Neuronal stem cell (in vitro differentiated cells): ENCODE data around the gene ARV1.

Experiments used
- DNase-seq: peaks from one replicate; pipeline ENCODE4 v3.0.0-alpha.2; 2013; ENCODE audit warnings: low spot score
- H2AFZ ChIP-seq: one replicate; pipeline ENCODE4 v1.6.1; 2013; ENCODE audit warnings: mild to moderate bottlenecking, low read length, inconsistent platforms
- H2AK5ac ChIP-seq: 2 replicates; pipeline ENCODE4 v1.6.1; 2013; ENCODE audit warnings: low read depth, mild to moderate bottlenecking, inconsistent platforms, low read length, moderate library complexity, mixed read lengths
- H2BK120ac ChIP-seq: 2 replicates; pipeline ENCODE4 v1.6.1; 2013; ENCODE audit warnings: low read depth, mild to moderate bottlenecking, inconsistent platforms, low read length, moderate library complexity, mixed read lengths
- H2BK12ac ChIP-seq: one replicate; pipeline ENCODE4 v1.6.1; 2013; ENCODE audit warnings: low read length, inconsistent platforms
- H2BK15ac ChIP-seq: 2 replicates; pipeline ENCODE4 v1.6.1; 2013; ENCODE audit warnings: mild to moderate bottlenecking, low read length, inconsistent platforms, mixed read lengths
- H2BK5ac ChIP-seq: one replicate; pipeline ENCODE4 v1.6.1; 2013; ENCODE audit warnings: inconsistent platforms, mild to moderate bottlenecking, low read length, moderate library complexity
- H3K14ac ChIP-seq: one replicate; pipeline ENCODE4 v1.6.1; 2013; ENCODE audit warnings: low read length, inconsistent platforms
- H3K18ac ChIP-seq: 2 replicates; pipeline ENCODE4 v1.6.1; 2013; ENCODE audit warnings: low read length, inconsistent platforms
- H3K23ac ChIP-seq: 2 replicates; pipeline ENCODE4 v1.6.1; 2013; ENCODE audit warnings: low read depth, mild to moderate bottlenecking, mixed read lengths, low read length, inconsistent platforms; ENCODE audit not compliant: poor library complexity
- H3K27ac ChIP-seq: replicated peaks from 3 replicates; pipeline ENCODE4 v1.5.1; 2013; ENCODE audit warnings: low read length, inconsistent platforms
- H3K27me3 ChIP-seq, 3 experiments: 2 replicates each; pipeline ENCODE4 v1.6.1; 2013; ENCODE audit warnings: low read length in 3 of 3, mild to moderate bottlenecking in 2 of 3, inconsistent platforms in 1 of 3, low read depth in 1 of 3, mixed read lengths in 1 of 3, moderate library complexity in 1 of 3; ENCODE audit not compliant: control insufficient read depth in 3 of 3, insufficient read depth in 3 of 3
- H3K36me3 ChIP-seq, 2 donors: replicated peaks in 1 of 2; 2 replicates each; pipeline ENCODE4 v1.6.1; 2013; ENCODE audit warnings: low read length in 2 of 2; ENCODE audit not compliant: control insufficient read depth in 2 of 2, insufficient read depth in 2 of 2
- H3K4ac ChIP-seq: 2 replicates; pipeline ENCODE4 v1.6.1; 2013; ENCODE audit warnings: inconsistent platforms, mild to moderate bottlenecking, low read length, moderate library complexity
- H3K4me1 ChIP-seq, 2 donors: 1 replicate in 1 of 2; 2 replicates in 1 of 2; pipeline ENCODE4 v1.6.1; 2013; ENCODE audit warnings: low read length in 2 of 2, low read depth in 1 of 2; ENCODE audit not compliant: control insufficient read depth in 2 of 2, insufficient read depth in 1 of 2
- H3K4me2 ChIP-seq: one replicate; pipeline ENCODE4 v1.6.1; 2013; ENCODE audit warnings: mild to moderate bottlenecking, low read length, inconsistent platforms; ENCODE audit not compliant: insufficient read depth, poor library complexity, severe bottlenecking
- H3K4me3 ChIP-seq, 2 donors: 2 replicates each; pipeline ENCODE4 v1.5.1; 2013; ENCODE audit warnings: low read length in 2 of 2, mild to moderate bottlenecking in 2 of 2, inconsistent platforms in 1 of 2, moderate library complexity in 1 of 2
- H3K79me1 ChIP-seq: one replicate; pipeline ENCODE4 v1.6.1; 2013; ENCODE audit warnings: low read depth, mild to moderate bottlenecking, inconsistent platforms, low read length, moderate library complexity
- H3K9ac ChIP-seq: one replicate; pipeline ENCODE4 v1.6.1; 2013; ENCODE audit warnings: mild to moderate bottlenecking, low read depth, low read length, inconsistent platforms; ENCODE audit not compliant: poor library complexity
- H3K9me3 ChIP-seq, 2 donors: replicated peaks in 1 of 2; 2 replicates each; pipeline versions ENCODE3 to v1.6.1; 2013; ENCODE audit warnings: low read length in 2 of 2, mild to moderate bottlenecking in 2 of 2, inconsistent platforms in 1 of 2, low read depth in 1 of 2, mixed read lengths in 1 of 2, moderate library complexity in 1 of 2; ENCODE audit not compliant: control insufficient read depth in 2 of 2, insufficient read depth in 1 of 2
- H4K8ac ChIP-seq: one replicate; pipeline ENCODE4 v1.6.1; 2013; ENCODE audit warnings: low read depth, mild to moderate bottlenecking, inconsistent platforms, low read length, moderate library complexity
- H4K91ac ChIP-seq: one replicate; pipeline ENCODE4 v1.6.1; 2013; ENCODE audit warnings: low read length, low read depth, mild to moderate bottlenecking, inconsistent platforms; ENCODE audit not compliant: poor library complexity
- WGBS, 2 donors: extraction: QIAGEN DNeasy Blood & Tissue Kit; methylation state at CpG; one replicate each; pipeline ENCODE4 v1.1.7; 2013; ENCODE audit warnings: missing lambda C conversion rate in 2 of 2, mixed read lengths in 1 of 2; ENCODE audit not compliant: insufficient read length in 2 of 2, insufficient replicate concordance in 1 of 2; ENCODE audit errors: extremely low coverage in 2 of 2; 5-methylcytosine and 5-hydroxymethylcytosine counted together

The ARV1 gene

GRCh38 chr1:230937371-230937770, 41.5 kb upstream of the ARV1 start:
- Histone ChIP-seq H4K8ac (no peak overlapping the region), H2BK12ac (no peak overlapping the region), H3K27me3 (no peaks in the 10 kb centered on the region), H3K23ac (no peak overlapping the region), H3K9ac (no peak overlapping the region), H2BK5ac (no peak overlapping the region), H3K79me1 (no peaks in the 10 kb centered on the region), H3K4me3 (no peak overlapping the region), H2BK120ac (no peak overlapping the region), H2AFZ (no peak overlapping the region), H3K27ac (no peak overlapping the region), H2AK5ac (no peak overlapping the region), H3K36me3 (peaks cover 0 to 7% of the 10 kb centered on the region in 2 donors), H2BK15ac (no peak overlapping the region), H3K18ac (no peak overlapping the region), H3K9me3 (no peaks in the 10 kb centered on the region), H3K4me1 (peaks cover 0 to 2% of the 10 kb centered on the region in 2 donors), H3K4me2 (no peak overlapping the region), H3K14ac (no peak overlapping the region), H4K91ac (no peak overlapping the region), H3K4ac (no peak overlapping the region)
- DNase-seq: no peak
- no CpG with 5 or more reads among the region's 2 CpGs for WGBS, 2 donors

- peaks cover 0 to 2% of the 10 kb centered on the region in 2 donors for H3K4me1 ChIP-seq
- H3K4ac ChIP-seq: no peak overlapping the region
- no peak overlapping the region for H3K23ac ChIP-seq
- H2BK120ac ChIP-seq: no peak overlapping the region
- H3K9me3 ChIP-seq: no peaks in the 10 kb centered on the region
- WGBS, 2 donors: no CpG with 5 or more reads among the region's 2 CpGs
- no peak for DNase-seq
- H2BK12ac ChIP-seq: no peak overlapping the region
- H3K36me3 ChIP-seq: peaks cover 0 to 5% of the 10 kb centered on the region in 2 donors
- H4K8ac ChIP-seq: no peak overlapping the region
- H2BK5ac ChIP-seq: no peak overlapping the region
- H2AFZ ChIP-seq: no peak overlapping the region
- H3K9ac ChIP-seq: no peak overlapping the region
- no peaks in the 10 kb centered on the region for H3K27me3 ChIP-seq
- H3K14ac ChIP-seq: no peak overlapping the region
- no peak overlapping the region for H2AK5ac ChIP-seq
- H2BK15ac ChIP-seq: no peak overlapping the region
- H4K91ac ChIP-seq: no peak overlapping the region
- no peak overlapping the region for H3K27ac ChIP-seq
- no peak overlapping the region for H3K18ac ChIP-seq
- no peak overlapping the region for H3K4me2 ChIP-seq
- no peak overlapping the region for H3K4me3 ChIP-seq
- H3K79me1 ChIP-seq: no peaks in the 10 kb centered on the region
These were observed 39.9 kb upstream of the ARV1 start for GRCh38 chr1:230938924-230939368.

- H2BK12ac ChIP-seq: no peak overlapping the region
- no peak overlapping the region for H2BK120ac ChIP-seq
- H2BK5ac ChIP-seq: no peak overlapping the region
- WGBS, 2 donors: no CpG with 5 or more reads among the region's 4 CpGs
- H3K4me3 ChIP-seq: no peak overlapping the region
- H2AFZ ChIP-seq: no peak overlapping the region
- no peak overlapping the region for H2BK15ac ChIP-seq
- H2AK5ac ChIP-seq: no peak overlapping the region
- no peaks in the 10 kb centered on the region for H3K9me3 ChIP-seq
- H3K14ac ChIP-seq: no peak overlapping the region
- no peak overlapping the region for H4K8ac ChIP-seq
- H3K23ac ChIP-seq: no peak overlapping the region
- no peak overlapping the region for H3K9ac ChIP-seq
- H3K36me3 ChIP-seq: peaks cover 0 to 8% of the 10 kb centered on the region in 2 donors
- H3K4me2 ChIP-seq: no peak overlapping the region
- no peak overlapping the region for H3K18ac ChIP-seq
- H3K27ac ChIP-seq: no peak overlapping the region
- H3K4me1 ChIP-seq: peaks cover 0 to 2% of the 10 kb centered on the region in 2 donors
- H3K27me3 ChIP-seq: no peaks in the 10 kb centered on the region
- no peak overlapping the region for H3K4ac ChIP-seq
- H4K91ac ChIP-seq: no peak overlapping the region
- DNase-seq: no peak
- H3K79me1 ChIP-seq: no peaks in the 10 kb centered on the region
These were observed 38.9 kb upstream of the ARV1 start for GRCh38 chr1:230939806-230940489.

DNA sequence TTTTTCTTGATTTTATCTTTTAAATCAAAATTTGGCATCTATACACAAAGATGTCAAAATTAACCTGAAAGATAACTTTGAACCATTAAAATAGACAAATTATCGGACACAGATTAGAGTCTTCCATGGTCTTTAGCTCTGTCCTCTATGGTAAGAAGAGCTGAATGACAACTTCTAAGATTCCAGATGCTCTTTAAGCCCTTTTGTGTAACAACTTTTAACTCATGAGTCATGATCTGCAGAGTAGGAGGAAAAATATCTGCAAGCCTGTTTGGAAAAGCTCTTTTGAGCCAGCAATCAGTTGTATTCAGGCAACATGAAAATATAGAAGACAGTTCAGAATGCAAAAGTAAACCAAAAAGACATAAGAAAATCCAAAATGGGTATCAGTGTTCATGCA, 38.0 kb upstream of the ARV1 start:
- Histone ChIP-seq H3K27ac (no peak overlapping the region), H3K4me3 (no peak overlapping the region), H3K36me3 (peaks cover 0 to 11% of the 10 kb centered on the region in 2 donors), H2AFZ (no peak overlapping the region), H3K9me3 (no peaks in the 10 kb centered on the region), H3K23ac (no peak overlapping the region), H3K14ac (no peak overlapping the region), H3K4me1 (peaks cover 0 to 1% of the 10 kb centered on the region in 2 donors), H2BK120ac (no peak overlapping the region), H3K79me1 (no peaks in the 10 kb centered on the region), H4K91ac (no peak overlapping the region), H3K4me2 (no peak overlapping the region), H4K8ac (no peak overlapping the region), H2BK12ac (no peak overlapping the region), H3K18ac (no peak overlapping the region), H2BK5ac (no peak overlapping the region), H3K9ac (no peak overlapping the region), H3K4ac (no peak overlapping the region), H2BK15ac (no peak overlapping the region), H2AK5ac (no peak overlapping the region), H3K27me3 (no peaks in the 10 kb centered on the region)
- no peak for DNase-seq
- no CpG with 5 or more reads among the region's 1 CpG for whole genome bisulfite sequencing, 2 donors
